RPMI8226 (cell line): ENCODE data around the gene ORAI3.

Experiments used
- DNase-seq: peaks from one replicate; pipeline ENCODE4 v3.0.0-alpha.2; 2015

The ORAI3 gene

DNA sequence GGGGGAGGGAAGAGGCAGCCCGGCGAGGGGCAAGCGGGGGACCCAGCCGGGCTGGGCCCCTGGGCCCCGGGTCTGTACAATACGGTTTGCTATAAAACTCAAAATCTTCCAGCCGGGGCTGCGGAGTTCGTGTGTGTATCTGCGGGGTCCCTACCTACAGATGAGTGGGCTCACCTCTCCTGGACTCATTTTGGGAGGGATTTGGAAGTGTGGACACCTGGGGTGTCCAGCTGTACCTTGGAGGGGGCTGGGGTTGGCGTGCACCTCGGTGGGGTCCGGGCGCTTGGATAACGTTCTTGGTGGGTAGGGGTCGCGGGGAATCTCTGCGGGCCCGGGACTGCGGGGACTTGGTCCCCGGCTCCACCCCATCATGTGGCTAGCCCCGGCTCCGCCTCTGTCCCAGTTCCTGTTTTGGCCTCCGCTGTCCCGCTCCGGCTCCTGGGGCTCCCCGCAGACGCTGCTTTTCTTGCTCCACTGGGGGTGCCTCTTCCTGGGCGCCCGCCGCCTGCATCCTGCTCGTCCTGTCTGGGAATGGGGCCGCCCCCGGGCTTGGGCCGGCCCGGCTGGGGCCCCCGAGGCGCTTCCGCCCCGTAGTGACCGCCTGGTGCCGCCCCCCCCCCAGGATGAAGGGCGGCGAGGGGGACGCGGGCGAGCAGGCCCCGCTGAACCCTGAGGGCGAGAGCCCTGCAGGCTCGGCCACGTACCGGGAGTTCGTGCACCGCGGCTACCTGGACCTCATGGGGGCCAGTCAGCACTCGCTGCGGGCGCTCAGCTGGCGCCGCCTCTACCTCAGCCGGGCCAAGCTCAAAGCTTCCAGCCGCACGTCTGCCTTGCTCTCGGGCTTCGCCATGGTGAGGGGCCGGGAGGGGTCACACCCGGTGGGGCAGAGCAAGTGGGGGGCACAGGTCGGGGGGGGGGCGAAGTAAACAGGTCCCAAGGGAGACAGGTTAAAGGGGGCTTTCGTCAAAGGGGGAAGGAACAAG is at the start of gene ORAI3:
TSS of gene ORAI3 (plus strand) at position 402 of the 983 bp plus-strand sequence. CDS start at position 624, 222 bp downstream.
- peak; percentile 88 for DNase-seq

GRCh38 chr16:30899794-30900193 is 49.1 kb upstream of the ORAI3 start:
- no peak for DNase-seq

GRCh38 chr16:30900588-30900987 is 48.3 kb upstream of the ORAI3 start:
- DNase-seq: no peak

- DNase-seq: no peak
Observed at GRCh38 chr16:30901201-30902028, 47.5 kb upstream of the ORAI3 start.

DNA sequence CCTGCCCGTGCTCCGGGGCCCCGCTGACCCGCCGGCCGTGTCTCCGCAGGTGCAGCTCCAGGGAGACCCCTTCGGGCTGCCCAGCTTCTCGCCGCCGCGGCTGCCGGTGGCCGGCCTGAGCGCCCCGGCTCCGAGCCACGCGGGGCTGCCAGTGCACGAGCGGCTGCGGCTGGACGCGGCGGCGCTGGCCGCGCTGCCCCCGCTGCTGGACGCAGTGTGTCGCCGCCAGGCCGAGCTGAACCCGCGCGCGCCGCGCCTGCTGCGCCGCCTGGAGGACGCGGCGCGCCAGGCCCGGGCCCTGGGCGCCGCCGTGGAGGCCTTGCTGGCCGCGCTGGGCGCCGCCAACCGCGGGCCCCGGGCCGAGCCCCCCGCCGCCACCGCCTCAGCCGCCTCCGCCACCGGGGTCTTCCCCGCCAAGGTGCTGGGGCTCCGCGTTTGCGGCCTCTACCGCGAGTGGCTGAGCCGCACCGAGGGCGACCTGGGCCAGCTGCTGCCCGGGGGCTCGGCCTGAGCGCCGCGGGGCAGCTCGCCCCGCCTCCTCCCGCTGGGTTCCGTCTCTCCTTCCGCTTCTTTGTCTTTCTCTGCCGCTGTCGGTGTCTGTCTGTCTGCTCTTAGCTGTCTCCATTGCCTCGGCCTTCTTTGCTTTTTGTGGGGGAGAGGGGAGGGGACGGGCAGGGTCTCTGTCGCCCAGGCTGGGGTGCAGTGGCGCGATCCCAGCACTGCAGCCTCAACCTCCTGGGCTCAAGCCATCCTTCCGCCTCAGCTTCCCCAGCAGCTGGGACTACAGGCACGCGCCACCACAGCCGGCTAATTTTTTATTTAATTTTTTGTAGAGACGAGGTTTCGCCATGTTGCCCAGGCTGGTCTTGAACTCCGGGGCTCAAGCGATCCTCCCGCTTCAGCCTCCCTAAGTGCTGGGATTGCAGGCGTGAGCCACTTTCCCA is 46.6 kb upstream of the ORAI3 start:
- DNase-seq: peak; percentile 83

DNA sequence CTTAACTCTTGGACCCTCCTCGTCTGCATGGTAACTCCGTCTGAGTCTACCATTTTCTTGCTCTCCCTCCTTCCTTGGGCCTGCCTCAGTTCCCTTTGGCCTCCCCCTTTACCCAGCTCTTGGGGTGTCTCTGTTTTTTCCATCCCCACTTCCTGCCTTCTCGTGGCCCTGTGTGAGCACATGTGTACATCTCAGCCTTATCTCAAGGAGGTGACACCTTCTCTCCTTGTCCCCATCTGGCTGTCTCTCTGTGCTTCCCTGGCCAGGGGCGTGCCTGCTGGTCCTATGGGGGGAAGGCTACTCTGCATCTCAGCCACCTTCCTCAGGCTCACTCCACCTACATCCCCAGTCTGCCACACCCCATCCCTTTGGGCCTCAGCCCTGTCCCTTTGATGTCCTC is 45.9 kb upstream of the ORAI3 start:
- no peak for DNase-seq

DNA sequence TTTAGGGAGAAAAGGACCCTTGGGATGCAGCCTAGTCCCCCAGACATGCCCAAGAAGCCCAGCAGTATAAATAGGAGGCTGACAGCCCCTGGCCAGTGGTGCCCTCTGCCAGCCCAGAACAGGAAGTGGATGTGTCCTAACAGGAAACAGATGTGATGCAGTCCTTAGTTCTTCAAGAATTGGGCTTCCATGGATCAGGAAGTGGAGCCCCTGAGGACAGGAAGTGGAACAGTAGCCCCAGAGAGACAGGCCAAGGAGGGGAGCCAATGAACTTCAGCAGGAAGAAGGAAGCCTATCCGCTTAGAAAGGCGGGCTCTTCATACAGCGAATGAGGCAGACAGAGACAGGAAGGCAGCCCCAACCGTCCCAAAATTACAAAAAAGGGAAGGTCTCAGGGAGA is 45.3 kb upstream of the ORAI3 start:
- DNase-seq: no peak

DNA sequence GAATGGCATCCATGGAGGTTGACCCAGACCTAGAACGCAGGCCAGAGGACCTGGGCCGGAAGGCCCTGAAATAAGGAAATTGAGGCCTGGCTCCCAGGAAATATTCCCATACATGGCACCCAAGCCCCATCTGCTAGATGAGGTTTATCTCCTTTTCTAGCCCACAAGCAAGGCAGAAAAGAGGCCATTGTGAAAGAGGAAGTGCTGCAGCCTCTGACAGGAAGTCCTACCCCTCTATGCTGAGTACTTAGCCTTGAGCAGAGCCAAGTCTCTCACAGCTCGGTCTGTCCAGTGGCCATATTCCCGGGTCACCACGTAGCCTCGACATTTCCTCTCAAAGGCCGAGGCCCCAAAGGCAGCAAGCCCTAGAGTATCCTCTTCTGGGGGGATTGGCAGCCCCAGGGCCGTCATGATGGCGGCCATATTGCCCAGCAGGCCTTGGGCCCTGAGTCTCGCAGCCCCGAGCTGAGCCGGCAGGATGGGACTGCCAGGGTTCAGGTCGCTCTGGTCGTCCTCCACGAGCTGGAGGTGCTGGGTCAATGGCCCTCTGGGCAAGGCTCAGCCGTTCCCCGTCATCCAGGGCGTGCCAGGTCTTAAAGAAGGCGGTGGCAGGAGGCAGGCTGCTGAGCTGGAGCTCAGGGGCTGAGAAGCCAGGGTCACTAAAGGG is 44.6 kb upstream of the ORAI3 start:
- DNase-seq: no peak

DNA sequence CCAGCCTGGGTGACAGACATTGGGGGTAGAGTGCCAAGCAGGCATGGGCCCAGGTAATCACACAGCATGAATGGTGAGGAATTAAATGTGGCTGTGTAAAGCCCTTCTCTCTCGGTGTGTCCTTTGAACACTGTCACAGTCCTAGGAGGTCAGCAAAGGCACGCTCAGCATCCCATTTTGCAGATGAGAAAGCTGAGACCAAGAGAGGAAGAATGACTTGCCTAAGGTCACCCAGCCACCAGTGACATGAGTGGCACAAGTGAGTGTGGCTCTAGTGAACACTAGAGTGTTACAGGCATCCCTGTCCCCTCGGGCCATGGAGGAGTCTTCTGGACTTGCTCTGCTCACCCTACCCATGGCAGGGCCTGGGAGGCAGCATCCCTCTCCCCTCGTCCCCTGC is 41.8 kb upstream of the ORAI3 start:
- DNase-seq: no peak

DNA sequence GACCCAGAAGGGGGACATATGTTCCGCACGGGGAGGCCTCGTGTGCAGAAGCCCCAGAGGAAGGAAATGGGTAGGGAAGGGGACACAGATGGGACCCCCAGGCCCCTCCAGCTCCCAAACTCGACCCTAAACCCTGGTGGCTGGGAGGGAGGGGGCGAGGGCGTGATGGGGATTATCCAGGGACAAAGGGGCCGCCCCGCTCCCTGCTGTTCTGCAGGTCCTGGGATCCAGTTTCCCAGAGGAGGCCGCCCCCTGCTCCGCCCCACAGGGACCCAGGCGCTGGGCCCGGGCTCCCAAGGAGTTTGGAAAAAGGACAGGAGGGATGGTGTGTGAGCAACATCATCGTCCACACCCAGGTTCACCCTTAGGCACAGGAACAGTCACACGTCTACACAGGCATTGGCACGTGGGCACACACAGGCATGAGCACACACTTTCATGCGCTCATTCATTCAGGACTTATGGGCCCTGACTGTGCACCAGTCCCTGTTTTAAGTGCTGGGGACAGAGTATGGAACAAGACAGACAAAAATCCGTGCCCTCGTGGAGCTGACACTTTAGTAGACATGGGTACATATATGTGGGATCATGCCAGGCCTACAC is 38.3 kb upstream of the ORAI3 start:
- DNase-seq: no peak

- no peak for DNase-seq
Observed at GRCh38 chr16:30912794-30913412, 36.0 kb upstream of the ORAI3 start.

DNA sequence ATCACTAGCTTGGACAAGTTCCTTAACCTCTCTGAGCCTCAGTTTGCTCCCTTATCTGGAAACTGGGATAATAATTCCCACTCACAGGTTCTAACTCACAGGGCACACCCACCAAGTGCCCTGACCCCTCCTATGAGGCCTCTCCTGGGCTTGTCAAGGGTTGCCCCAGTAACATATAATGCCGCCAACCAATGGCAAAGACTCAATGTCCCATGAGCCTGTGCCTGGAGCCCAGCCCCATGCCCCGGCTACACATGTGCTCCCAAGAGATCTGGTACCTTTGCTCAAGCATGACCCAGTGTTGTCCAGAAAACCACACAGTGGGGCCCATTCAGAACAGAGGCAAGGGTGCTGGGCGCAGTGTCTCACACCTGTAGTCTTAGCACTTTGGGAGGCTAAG is 34.0 kb upstream of the ORAI3 start:
- no peak for DNase-seq

GRCh38 chr16:30918614-30919013 is 30.3 kb upstream of the ORAI3 start:
- no peak for DNase-seq

DNA sequence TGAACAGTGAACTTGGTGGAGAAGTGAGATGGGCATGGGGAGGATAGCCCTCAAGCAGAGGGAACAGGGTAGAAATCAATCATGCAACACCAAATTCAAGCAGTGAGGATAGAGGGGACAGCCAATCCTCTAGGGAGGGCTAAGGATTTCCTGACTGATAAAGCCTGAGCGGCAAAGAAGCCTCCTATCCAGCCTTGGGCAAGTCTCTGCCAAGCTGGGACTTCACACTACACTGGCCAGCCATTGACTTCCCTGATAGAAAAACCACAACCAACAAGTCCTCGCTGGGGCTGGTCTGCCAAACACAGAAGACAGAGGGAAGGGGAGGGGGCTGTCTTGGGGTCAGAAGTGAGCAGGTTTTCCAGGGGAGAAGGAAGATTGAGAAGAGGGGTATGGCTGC is 28.0 kb upstream of the ORAI3 start:
- no peak for DNase-seq

GRCh38 chr16:30921459-30921747 is 27.5 kb upstream of the ORAI3 start:
- no peak for DNase-seq

GRCh38 chr16:30921748-30922419 is 27.0 kb upstream of the ORAI3 start:
- DNase-seq: peak; percentile 88

- DNase-seq: peak; percentile 100
Observed at GRCh38 chr16:30922420-30922959, 26.4 kb upstream of the ORAI3 start.

GRCh38 chr16:30922960-30923535 is 25.8 kb upstream of the ORAI3 start:
- peak; percentile 99 for DNase-seq

GRCh38 chr16:30923554-30924075 is 25.3 kb upstream of the ORAI3 start, which contains the start of gene FBXL19:
Gene FBXL19 (plus strand): TSS chr16:30923572. CDS start chr16:30925755, 2,183 bp downstream.
- DNase-seq: no peak
